ENCODE results near the gene SIRT7.
"Not testable (repeated sequence)": the region's sequence is repeated elsewhere in the genome, so short reads cannot be mapped to it uniquely, and the experiment has no call there.

SIRT7 gene

GRCh38 chr17:81954131-81955057, 36.4 kb upstream of the SIRT7 start:
- no peak for DNase-seq

- not testable (repeated sequence) for DNase-seq
Observed at GRCh38 chr17:81953443-81953842, 35.5 kb upstream of the SIRT7 start.

GRCh38 chr17:81952792-81953228, 34.8 kb upstream of the SIRT7 start:
- peak; percentile 35 for DNase-seq

- no peak for DNase-seq
Observed at GRCh38 chr17:81951785-81952684, 34.1 kb upstream of the SIRT7 start.

- DNase-seq: no peak
Observed at GRCh38 chr17:81950501-81950900, 32.5 kb upstream of the SIRT7 start.

- no peak for DNase-seq
Observed at GRCh38 chr17:81948635-81949378, 30.8 kb upstream of the SIRT7 start.

GRCh38 chr17:81947189-81947588, 29.2 kb upstream of the SIRT7 start, which contains the start of gene MYADML2:
Gene MYADML2 (minus strand): TSS chr17:81947233. CDS start chr17:81941741, 5,492 bp downstream.
- DNase-seq: no peak

- DNase-seq: no peak
Observed at GRCh38 chr17:81944858-81945257, 26.9 kb upstream of the SIRT7 start.

- DNase-seq: no peak
Observed at GRCh38 chr17:81942167-81942553, 24.2 kb upstream of the SIRT7 start.

GRCh38 chr17:81941484-81942166, 23.6 kb upstream of the SIRT7 start:
- peak; percentile 58 for DNase-seq

- DNase-seq: peak; percentile 42
Observed at GRCh38 chr17:81940538-81941483, 22.8 kb upstream of the SIRT7 start.

GRCh38 chr17:81939881-81940385, 22.0 kb upstream of the SIRT7 start:
- DNase-seq: no peak

- DNase-seq: no peak
Observed at GRCh38 chr17:81939218-81939617, 21.2 kb upstream of the SIRT7 start.

GRCh38 chr17:81935709-81936084, 17.7 kb upstream of the SIRT7 start:
- no peak for DNase-seq

GRCh38 chr17:81934850-81935708, 17.1 kb upstream of the SIRT7 start:
- DNase-seq: no peak

- no peak for DNase-seq
Observed at GRCh38 chr17:81934098-81934757, 16.3 kb upstream of the SIRT7 start.

- no peak for DNase-seq
Observed at GRCh38 chr17:81933178-81933699, 15.3 kb upstream of the SIRT7 start.

GRCh38 chr17:81932333-81932983, 14.5 kb upstream of the SIRT7 start:
- no peak for DNase-seq

Data from left hindlimb (tissue), 1 donor.